NCI-H1930 (cell line): ENCODE results near the gene CCL11.
"Not testable (repeated sequence)": the region's sequence is repeated elsewhere in the genome, so short reads cannot be mapped to it uniquely, and the experiment has no call there.

Experiments
- DNase-seq, 2 experiments: peaks; one replicate each; lab custom pipeline; 2025; lab: John Stamatoyannopoulos, UW

The CCL11 gene

DNA sequence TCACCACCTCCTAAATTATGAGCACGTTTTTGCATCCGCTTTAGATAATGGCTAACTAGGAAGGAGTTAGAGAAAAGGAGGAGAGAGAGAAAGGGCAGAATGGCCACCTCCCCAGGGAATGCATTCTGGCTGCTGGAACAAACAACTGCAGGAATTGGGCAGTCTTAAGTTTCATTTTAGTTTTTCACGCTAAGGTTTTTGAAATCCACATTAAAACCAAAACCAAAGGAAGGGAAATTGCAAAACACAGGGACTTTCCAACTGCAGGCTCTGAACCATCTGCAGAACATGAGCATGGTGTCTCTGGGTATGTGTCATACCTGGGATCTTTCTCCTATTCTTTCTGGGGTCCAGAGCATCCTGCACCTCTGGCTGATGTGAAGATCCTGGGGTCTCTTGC, 21.6 kb downstream of the CCL11 start:
- no peak for DNase-seq

DNA sequence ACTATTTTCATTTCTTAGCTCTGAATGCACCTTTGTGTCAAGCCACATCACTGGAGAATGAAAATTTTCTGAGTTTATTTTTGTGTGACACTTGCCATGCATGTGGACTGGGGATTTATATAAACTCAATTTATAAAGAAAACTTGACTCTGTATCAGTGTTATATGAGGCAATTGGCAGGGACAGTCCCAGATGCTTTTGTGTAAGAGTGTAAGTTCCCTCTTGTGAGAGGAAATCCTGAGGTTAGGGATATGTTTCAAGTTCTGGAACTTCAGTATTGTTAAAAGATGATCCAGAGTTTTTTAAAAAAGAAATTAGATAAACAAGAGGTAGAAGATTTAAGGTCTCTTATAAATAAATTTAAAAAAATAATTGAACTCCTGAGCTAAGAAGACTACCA, 22.8 kb downstream of the CCL11 start:
- no peak for DNase-seq

DNA sequence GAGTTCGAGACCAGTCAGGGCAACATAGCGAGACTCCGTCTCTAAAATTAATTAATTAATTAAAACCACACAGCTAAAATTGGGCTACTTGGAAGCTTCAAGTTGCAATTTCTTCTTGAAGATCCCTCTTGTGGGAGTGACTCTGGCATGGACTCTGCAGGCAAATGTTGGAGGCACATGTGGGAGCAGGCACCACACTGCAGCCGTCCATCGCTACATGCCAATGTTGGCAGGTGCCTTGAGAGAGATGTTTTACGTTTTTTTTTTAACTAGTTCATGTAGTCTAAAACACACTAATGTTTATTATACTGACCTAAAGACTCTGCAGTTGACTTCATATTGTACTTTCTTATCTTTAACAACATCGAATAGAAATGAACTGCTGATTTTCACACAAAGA, 25.7 kb downstream of the CCL11 start:
- DNase-seq = no peak

DNA sequence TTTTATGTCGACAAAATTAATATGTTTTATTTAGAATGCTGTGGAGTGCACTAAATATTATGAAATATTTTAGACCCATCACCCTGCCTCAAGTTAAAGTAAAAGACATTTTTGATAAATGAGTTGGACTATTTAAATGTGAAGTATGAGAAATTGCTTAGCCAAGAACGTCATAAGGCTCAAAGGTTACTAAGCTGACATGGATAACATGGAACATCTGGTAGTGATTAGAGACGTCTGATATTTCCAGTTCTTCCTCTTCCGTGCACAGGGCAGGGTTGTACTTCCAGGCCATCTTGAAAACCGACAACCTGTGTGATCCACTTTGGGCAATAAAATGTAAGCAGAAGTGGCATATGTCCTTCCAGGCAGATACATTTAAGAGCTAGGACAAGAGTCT, 26.5 kb downstream of the CCL11 start:
- no peak for DNase-seq

DNA sequence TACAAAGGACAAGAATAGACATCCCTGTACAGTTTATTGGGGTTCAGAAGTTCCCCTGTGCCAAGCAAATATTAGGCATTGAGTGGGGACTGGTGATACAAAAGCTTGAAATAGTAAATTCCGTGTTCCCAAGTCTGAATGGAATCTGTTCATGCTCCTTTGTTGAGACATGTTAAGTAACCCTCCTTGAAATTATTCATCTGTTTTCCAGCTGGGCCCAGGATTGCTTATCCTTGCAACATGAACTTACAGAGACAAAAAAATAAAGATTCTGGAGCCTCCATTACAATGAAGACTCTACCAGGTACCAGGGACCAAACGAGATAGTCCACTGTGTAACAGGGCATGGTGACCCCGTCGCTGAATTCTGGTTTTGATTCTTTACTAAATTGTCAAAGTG, 27.6 kb downstream of the CCL11 start:
- DNase-seq = no peak

DNA sequence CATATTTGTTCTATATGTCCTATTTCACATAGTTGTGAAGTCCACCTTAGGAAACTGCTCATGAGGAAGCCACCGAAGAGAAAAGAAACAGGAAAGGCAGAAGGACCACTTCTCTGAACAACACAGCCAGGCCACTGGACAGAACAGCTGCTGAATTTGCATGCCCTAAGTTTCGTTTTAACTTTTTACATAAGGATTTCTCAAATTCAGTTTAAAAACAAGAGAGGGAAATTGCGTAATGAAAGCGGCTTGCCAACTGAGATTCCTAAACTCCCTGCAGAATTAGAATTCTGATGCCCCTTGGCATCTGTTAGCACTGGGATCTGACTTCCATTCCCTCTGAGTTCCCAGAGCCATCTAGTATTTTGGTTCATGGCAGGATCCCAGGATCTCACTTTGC, 28.7 kb downstream of the CCL11 start:
- no peak for DNase-seq

DNA sequence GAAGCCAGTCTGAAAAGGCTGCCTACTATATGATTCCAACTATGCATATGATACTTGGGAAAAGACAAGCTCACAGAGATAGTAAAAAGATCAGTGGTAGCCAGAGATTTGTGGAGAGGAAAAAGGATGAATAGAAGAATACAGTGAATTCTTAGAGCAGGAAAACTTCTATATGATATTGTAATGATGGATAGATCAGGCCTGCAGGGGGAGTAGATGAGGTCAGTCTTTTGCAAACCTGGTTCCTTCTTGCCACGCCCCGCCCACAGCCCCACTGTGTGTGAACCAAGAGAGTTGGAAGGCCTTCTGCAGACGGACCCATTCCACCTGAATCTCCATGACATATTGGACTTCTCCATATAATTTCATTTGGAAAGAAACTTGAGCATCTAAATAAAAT, 32.9 kb downstream of the CCL11 start:
- DNase-seq = no peak

DNA sequence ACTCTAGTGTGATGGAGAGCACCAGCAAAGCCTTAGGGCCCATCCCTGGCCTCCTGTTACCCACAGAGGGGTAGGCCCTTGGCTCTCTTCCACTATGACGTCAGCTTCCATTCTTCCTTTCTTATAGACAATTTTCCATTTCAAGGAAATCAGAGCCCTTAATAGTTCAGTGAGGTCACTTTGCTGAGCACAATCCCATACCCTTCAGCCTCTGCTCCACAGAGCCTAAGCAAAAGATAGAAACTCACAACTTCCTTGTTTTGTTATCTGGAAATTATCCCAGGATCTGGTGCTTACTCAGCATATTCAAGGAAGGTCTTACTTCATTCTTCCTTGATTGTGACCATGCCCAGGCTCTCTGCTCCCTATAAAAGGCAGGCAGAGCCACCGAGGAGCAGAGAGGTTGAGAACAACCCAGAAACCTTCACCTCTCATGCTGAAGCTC, 33.5 kb downstream of the CCL11 start, which contains the start of gene CCL8:
CCL8 (plus strand) TSS at position 397 of the 445 bp plus-strand sequence. CDS start 67 bp downstream, outside the sequence.
- DNase-seq = no peak

DNA sequence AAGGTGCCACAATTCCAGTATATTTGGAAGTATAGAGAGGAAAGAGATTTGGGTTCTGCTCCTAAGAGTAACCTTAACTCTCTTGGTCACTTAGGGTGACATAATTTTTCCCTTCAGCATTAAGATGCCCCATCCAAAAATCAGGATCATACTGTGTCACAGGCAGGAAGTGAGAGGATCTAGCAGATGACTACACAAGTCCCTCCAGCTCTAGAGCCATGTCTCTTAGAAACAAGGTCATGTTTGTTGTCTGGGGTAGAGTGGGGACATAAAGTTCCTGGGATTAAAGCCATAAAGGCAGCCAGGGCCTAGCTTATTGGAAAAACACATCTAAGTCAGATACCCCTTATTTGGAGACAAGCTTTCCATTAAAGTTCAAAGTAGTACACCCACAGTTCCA, 36.4 kb downstream of the CCL11 start:
- no peak for DNase-seq

DNA sequence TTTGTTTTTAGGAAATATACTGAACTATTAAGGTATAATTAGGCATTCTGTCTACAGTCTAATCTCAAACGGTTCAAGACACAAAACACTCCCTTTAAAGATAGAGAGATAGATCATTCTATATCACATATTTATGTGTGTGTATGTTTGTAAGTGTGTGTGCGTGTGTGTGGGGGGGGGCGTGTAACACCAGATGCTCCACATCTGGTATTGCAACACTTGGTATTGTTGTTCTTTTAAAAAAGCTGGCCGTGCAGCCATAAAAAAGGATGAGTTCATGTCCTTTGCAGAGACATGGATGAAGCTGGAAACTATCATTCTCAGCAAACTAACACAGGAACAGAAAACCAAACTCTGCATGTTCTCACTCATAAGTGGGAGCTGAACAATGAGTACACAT, 42.0 kb downstream of the CCL11 start:
- DNase-seq = not testable (repeated sequence)

DNA sequence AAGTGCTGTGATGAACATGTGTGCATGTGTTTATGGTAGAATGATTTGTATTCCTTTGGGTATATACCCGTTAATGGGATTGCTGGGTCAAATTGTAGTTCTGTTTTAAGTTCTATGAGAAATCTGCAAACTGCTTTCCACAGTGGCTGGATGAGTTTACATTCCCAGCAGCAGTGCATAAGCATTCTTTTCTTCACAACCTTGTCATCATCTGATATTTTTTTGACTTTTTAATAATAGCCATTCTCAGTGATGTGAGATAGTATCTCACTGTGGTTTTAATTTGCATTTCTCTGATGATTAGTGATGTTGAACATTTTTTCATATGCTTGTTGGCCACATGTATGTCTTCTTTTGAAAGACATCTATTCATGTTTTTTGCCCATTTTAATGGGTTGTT, 52.2 kb downstream of the CCL11 start:
- no peak for DNase-seq
